B cell (primary cell): ENCODE data around the gene SPAM1.

Experiments used
- EZH2 ChIP-seq: IDR thresholded peaks from 2 replicates; pipeline ENCODE4 v1.6.1; 2012; ENCODE audit warnings: borderline replicate concordance, low read depth, mild to moderate bottlenecking, moderate library complexity, low read length; ENCODE audit not compliant: insufficient read depth, poor library complexity, severe bottlenecking
- TF ChIP-seq, protein P1 (sequence below): fragments of 200-600 bp; IDR thresholded peaks from one replicate; pipeline ENCODE4 v1.8.0; 2022; ENCODE audit warnings: antibody characterized with exemption, mild to moderate bottlenecking

DNA sequence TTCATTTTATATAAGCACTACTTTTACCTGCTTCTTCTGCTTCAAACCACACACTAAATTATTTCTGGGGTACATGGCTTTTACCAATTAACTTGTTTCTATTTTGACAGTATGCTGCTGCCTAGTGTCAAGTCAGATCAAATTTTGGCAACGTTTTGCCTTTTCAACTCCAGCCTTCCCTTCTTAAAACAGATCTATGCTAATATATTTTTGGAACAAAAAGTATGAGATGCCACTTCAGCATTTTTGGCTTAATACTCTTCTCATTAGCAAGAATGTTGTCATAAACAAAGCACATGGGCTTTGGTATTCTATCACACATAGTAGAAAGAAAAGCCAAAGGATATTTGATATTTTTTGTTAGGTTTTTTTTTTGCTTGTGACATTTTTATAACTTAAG is 47.8 kb downstream of the SPAM1 start:
- TF ChIP-seq, protein P1, sequence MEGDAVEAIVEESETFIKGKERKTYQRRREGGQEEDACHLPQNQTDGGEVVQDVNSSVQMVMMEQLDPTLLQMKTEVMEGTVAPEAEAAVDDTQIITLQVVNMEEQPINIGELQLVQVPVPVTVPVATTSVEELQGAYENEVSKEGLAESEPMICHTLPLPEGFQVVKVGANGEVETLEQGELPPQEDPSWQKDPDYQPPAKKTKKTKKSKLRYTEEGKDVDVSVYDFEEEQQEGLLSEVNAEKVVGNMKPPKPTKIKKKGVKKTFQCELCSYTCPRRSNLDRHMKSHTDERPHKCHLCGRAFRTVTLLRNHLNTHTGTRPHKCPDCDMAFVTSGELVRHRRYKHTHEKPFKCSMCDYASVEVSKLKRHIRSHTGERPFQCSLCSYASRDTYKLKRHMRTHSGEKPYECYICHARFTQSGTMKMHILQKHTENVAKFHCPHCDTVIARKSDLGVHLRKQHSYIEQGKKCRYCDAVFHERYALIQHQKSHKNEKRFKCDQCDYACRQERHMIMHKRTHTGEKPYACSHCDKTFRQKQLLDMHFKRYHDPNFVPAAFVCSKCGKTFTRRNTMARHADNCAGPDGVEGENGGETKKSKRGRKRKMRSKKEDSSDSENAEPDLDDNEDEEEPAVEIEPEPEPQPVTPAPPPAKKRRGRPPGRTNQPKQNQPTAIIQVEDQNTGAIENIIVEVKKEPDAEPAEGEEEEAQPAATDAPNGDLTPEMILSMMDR, result no peak
- no peak for TF ChIP-seq EZH2
